Smooth muscle cell of the brain vasculature (primary cell): ENCODE results near the gene EPB41.

Experiments used
- DNase-seq: peaks from one replicate; pipeline ENCODE4 v3.0.0-alpha.2; 2012; ENCODE audit warnings: low read depth, low spot score

Gene EPB41

DNA sequence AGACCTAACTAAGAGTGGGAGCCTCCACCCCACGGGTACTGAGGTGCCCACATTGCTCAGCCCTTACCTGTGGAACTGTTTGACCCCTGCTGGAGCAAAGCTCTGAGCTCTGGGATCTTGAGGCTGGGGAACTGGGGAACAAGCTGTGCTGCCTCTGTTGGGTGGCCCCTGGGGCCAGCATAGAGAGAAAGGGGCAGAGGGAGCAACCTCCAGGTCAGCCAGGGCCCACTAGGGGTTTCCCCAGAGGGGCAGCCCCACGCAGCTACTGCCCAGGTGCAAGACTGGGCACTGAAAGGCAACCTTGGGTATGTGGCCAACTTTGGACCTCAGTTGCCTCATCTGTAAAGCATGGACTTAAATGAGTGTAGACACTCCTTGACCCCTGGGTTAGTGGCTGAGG is 23.5 kb upstream of the EPB41 start:
- no peak for DNase-seq

DNA sequence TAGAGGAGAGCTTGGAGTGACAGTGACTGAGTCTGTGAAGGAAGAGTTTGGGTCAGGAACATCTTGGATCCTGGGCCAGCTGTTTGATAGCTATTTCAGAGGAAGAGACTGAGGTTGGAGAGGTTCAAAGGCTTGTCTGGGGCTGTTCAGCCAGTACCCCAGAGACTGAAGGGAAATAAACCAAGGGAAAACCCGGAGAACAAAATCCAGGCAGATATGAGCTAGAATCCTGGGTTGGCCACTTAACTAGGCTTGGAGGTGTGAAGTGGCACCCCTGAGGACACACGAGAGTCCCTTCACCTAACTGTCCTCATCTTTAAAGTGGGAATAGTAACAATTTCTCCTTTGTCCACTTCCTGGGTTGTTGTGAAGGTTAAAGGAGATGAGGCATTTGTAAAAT is 23.1 kb upstream of the EPB41 start:
- no peak for DNase-seq

DNA sequence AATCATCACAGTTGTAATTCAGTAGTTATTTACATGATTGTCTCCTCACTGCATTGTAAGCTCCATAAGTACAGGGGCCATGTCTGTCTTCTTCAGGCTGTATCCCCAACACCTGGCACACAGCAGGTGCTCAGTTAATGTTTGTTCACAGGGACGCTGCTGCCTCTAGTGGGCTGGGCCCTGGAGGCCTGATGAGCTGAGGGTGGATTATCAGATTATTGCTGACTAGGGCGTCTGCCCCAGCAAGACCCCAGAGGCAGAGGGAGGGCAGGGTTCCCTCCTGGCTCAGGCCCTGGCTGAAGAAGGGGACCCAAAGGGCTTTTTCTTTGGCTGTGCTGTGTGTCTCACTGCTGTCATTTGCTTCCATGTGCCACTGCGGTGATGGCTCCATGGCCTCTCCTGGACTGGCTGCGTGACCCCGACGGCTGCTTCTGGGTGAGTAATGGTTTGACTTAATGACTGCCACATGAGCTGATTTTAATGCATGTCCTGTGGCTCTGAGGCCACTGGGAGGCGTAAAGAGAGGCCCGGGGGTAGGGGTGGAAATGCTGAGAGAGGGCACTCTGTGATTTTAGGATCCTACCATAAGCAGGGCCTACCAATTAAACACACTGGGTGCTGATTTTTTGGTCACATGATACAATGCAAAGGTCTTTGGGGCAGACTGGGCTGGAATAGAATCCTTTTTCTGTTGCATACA is 20.8 kb upstream of the EPB41 start:
- DNase-seq = no peak

DNA sequence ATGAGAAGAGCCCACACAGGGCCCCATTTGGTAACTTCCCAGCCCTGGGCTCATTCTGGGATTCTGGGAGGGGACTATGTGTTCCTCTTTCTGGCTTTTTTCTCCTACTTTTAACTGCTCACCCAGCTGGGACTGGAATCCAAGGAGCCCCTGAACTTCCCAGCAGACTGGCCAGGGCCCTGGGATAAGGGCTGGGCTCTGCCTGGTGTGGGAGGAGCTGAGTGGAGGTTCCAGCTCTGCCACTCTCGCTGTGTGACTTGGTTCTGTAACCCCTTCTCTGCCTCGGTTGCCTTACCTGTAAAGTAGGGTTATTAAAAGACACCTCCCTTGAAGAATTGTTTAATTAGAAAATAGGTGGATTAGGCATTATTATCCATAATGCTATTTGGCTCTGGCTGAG is 19.6 kb upstream of the EPB41 start:
- no peak for DNase-seq

DNA sequence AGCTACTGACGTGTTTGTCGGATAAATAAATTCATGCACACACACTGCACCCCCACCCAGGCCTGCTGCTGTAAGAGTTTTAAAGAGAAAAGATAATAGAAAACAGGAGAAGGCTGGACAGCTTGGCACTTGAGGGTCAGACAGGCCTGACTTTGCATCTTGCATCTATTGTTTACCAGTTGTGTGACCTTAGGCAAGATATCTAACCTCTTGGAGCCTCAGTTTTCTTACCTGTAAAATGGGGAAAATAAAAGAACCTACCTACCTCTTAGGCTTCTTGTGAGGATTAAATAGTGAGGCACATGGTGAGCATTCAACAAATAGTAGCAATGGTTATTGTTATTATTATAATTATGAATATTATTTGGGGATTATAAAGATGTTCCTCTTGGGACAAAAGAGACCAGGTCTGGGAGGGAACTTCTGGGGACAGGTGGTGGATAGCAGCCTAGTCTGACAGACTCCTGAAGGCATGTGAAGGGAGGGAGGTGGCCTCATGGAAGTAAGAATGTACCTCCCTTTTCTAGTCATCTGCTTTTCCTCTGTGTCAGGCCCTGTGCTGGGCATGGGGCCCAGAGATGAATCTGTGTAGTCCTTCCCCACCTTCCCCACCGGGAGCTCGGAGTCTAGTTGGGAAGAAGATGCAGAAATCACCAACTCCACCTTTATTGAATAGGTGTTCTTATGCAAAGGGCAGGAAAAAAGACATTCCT is 18.3 kb upstream of the EPB41 start:
- no peak for DNase-seq

DNA sequence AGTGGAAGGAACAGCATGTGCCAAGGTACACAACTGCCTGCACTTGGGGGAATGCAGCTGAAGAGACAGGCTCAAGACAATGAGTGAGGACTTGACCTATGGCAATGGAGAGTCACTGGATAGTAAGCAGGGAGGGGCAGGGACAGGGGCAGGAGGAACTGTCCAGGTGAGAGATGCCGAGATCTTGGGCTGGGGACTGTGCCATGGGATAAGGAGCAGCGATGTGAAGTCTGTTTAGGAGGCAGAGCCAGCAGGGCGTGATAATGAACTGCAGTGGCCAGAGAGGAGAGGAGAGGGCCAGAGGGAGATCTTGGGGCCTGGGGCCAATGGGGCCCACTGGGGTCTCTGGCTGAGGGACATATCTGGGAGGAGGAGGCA is 17.8 kb upstream of the EPB41 start:
- DNase-seq = no peak

DNA sequence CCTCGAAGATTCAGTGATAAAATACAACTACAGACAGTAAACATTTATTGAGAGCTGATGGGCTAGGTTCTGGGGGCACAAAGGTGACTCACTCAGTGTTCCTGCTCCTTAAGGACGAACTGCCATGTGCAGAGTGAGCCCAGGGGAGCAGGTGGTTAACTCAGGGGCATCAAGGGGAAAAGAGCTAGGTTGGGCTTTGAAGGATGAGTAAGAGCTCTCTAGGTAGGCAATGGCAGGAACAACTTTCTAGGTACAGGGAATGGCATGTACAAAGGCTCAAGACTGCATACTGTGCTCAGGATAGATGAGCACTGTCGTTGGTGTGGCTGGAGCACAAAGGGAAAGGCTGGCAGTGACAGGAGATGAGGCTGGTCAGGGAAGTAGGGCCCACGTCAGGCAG is 16.6 kb upstream of the EPB41 start:
- DNase-seq = no peak

DNA sequence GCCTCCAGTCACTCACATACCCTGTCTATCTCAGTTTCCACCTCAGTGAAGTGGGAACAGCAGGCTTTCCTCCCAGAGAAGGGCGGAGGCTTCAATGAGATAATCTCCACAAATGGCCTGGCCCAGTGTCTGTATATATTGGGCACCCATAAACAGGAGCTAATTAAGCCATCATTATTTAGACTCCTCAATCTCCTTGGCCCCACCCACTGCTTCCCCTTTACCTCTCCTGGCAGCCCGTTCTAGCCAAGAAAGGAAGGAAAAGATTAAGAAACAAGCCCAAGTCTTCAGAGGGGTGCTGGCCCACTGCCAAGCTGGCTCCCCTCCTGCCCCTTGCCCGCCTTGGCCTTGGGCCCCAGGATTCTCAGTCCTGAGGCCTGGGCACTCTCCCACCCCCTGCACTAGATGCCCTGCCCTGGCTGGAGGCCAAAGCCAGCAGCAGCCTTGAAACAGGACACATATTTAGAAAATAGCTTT is 15.9 kb upstream of the EPB41 start:
- no peak for DNase-seq

DNA sequence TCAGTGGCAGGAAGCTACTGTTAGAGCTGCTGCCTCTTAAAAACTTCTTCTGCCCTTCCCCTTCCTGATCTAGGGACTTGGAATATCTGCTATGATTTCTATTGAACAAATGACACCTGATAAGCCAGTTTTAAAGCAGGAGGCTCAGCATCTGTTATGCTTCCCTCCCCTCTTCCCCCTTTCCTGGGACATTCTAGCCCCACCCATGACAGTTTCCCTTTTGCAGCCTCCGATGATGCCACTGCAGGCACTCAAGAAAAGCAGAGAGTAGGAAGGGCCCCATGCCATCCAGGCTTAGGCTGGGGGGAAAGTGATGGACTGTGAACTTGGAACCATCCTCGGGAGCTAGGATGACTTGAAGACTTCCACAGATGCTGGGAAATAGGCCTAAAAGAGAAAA is 15.1 kb upstream of the EPB41 start:
- DNase-seq = no peak

DNA sequence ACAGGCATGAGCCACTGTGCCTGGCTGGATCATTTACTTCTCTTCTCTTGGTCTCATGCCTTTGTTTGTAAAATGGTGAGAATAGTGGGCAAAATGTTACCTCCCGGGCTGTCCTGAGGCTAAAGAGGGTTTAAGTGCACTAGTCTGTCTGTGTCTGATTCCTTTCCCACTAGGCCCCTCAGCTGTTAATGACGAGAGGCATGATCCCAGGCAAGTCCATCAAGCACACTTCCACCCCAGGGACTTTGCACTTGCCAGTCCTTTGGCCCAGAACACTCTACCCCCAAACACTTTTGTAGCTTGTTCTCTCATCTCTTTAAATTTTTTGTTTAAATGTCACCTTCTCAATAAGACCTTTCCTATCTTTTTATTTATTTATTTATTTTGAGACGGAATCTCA is 13.8 kb upstream of the EPB41 start:
- no peak for DNase-seq

DNA sequence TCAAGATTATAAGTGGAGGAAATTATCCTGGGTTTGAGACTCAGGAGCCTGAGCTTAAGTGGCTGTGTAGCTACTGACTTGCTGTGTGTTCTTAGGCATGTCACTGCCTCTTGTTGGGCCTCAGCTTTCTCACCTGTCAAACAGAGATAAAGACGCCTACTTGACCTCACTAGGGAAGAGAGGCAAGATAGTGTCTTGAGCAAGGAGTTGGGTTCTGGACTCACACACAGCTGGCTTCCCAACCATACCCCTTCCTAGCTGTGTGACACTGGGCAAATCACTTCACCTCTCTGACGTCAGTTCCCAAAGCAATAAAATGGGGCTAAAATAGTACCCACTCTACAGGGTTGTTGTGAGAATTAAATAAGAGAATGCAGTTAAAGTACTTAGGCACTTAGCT is 11.6 kb upstream of the EPB41 start:
- DNase-seq = no peak

DNA sequence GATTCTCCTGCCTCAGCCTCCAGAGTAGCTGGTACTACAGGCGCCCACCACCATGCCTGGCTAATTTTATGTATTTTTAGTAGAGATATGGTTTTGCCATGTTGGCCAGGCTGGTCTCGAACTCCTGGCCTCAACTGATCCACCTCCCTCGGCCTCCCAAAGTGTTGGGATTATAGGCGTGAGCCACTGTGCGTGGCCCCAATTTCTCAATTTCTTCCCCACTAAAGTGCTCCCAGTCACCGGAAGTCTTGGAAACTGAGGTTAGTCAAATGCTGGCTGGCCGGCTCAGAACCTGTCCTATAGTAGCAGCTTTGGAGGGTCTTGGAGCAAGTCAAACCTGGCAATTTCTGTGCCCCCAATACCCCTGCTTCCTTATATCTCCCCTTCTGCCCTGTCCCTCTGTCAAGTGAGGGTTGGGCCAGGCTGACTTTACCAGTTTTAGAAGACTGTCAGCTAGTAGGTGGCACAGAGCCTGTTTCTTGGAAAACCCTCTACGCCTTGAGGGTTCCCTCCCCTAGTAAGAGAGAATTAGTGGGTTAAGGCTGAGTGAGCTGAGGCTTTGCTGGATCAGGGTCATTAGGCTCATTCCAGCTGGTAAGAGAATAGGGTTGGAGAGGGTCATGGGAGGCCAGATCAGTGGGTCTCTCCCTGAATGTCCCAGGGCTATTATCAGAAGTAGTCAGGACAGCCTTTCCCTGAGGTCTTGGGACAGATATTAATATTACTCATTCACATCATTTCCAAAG is 8.3 kb upstream of the EPB41 start:
- DNase-seq = no peak

DNA sequence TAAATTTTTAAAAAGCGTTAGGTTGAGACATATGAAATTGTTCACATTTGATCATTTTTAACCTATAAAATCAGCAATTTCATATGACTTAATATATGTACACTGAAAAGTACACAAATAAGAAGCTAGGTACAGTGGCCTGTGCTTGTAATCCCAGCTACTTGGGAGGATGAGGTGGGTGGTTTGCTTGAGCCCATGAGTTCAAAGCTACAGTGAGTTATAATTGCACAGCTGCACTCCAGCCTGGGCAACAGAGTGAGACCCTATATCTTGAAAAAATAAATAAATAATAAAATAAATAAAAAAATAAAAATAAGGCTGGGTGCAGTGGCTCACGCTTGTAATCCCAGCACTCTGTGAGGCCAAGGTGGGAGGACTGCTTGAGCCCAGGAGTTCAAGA is 5.2 kb upstream of the EPB41 start:
- no peak for DNase-seq

DNA sequence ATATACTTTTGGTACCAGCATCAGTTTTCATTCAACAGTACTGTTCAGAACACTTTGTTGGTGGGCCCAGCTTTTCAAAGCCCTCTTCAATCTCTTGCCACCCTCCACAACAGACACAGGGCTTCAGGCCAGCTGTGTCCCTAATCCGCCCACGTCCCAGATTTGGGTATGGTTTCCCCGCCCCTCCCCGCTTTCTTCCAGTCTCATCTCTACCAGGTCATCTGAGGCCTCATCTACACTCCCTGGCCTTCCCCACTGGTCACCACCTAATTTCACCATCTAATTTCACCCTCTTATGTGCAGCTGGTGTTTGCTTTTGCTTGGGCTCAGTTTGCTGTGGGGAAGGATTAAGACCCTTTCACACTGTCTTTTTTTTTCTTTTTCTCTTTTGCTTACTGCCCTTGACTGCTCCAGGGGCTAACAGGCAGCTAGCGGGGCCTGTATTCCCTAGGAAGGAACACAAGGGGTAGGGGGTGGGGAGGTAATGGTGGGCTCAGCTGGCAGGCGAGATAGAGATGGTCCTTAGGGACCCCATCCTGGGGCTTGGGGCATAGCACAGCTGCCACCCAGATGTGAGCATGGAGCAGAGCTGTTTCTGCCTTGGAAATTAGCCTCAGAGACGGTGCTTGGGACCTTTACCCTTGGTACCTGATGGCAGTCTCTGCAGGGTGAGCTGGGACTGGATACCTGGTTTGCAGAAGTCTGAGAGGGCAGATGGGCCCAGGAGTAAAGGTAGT is 3.8 kb upstream of the EPB41 start:
- no peak for DNase-seq

DNA sequence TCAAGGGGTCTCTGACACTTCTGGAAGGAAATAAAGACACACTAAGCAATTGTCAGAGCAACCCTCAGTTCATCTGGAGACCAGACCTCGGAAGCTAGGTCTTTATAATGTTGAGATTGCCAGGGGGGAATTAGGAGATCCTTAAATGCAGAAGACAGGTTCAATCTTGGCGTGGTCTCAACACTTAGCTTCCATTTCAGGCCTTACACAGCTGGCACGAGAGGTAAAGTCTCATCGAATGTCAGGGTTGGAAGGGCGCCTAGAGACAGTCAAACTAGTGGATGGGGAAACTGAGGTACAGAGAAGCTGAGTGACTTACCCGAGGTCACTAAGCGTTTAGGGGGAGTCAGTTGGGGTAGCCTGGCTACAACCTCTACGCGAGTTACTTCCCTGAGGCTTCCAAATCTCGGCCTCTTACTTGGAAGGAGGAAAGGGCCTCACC is 562 bp upstream of the EPB41 start:
- no peak for DNase-seq

DNA sequence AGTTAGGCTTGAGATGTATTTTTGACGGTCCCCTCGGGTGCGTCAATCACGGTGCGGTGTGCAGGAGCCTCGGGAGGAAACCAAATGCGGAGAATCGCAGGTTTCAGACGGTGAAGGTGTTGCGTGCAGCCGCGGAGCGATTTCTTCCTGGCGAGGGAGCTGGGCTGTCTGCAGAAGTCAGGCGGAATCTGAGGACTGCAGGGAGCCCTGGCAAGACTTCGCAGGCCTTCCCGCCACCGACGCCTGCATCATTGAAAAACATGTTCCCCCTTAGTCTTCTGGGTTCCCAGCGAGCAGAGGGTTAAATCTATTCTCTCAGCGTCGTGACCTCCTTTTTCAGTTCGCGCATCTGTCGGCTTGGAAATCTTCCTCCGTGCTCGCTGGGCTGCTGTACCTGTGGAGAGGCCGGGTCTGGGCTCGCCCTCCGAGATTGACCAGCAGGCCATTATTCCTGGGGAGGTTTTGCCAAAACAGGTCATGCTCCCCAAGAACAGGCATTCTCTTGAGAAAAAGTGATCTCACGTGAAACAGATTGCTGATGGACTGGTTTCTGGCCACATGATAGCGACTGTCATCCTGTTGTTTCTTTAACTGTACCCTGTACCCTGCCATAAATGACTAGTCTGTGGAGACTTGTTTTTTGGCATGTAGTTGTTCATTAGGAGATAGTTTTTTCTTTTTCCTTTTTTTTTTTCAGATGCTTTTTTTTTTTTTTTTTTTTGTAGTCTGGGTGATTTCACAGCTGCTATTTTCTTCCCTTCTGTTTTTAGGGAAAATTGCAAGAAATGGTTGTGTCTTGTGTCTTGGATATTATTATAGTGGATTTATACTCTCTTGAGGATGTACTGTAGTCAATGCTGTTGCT is 894 bp downstream of the EPB41 start:
- DNase-seq = no peak

DNA sequence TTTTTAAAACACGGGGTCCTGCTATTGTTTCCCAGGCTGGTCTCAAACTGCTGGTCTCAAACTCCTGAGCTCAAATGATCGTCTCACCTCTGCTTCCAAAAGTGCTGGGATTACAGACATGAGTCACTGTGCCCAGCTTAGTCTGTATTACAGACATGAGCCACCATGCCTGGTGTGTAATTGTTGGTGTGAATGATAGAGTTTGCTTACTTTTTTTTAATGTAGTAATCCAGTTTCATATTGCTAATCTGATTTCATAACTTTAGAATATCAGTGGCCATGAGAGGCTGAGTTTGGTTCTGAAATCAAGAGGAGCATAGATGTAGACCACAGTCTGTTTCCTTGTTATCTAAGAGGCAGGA is 3.4 kb downstream of the EPB41 start:
- DNase-seq = no peak

DNA sequence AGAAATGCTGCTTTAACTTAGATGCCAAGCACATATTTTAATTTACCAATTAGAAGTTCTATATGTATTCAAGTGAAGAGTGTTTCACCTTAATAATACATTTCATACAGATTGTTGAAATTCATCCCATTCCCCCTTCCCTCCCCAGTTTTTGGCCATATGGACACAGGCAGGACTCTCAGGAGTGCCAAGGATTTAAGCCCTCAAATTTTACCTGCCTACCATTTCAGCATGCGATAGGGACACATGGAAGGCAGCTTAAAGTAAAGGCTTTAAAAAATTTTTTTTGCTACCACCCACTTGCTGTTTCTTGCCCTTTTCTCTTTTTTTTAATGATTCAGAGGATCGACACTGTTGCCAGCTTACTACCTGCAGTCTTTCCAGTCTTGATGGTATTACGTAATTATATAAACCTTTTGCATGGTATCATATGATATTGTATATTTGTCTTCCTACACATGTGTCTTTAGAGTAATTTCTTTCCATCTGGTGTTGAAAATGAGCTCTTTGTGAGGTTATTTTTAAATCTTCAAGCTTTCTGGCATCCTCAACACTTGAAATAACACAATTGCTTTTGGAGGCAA is 7.0 kb downstream of the EPB41 start:
- no peak for DNase-seq

DNA sequence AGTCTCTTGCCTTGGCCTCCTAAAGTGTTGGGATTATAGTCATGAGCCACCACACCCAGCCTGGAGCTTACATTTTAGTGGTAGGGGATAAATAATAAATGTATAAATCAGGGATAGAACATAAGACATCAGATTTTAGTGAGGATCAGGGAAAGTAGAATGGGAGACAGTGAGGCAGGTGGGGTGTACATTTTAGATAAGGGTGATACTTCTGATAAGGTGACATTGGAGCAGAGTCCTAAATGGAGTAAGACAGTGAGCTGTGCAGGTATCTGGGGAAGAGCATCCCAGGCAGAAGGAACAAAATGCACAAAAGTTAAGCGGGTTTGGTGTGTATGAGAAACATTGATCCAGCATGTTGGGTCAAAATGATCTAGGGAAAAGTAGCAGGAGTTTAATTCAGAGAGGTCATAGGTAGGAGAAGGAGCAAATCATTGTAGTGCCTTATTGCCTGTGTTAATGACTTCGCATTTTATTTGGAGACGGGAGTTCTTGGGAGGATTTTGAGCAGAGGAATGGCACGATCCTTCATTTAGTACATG is 11.1 kb downstream of the EPB41 start:
- DNase-seq = no peak

DNA sequence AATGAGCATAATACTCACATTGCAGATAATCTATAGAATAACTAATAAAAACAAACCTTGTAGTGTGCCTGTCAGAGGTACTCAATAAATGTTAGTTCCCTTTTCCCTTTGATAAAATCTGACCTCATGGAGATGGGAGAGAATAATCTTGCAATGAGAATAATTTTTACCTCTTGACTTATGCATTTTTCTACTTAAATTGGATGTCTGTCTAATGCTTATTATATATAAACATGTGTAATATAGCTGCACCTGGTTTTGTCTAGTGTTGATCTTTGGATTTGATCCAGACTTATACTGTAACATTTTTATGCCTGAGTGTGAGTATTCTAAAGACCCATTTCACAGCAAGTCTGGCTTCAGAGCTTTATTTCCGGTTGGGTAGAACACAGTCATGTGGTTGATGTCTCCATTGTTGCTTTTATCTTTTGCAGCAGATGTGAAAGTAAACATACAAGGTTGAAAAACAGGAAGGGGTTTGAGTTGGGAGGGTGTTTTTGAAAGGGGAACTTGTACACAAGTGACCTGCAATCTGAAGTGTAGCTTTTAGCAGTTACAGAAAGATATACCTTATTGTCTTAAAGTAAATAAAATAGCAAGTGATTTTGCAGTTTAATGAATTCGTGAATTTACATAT is 12.4 kb downstream of the EPB41 start:
- DNase-seq = no peak
